GM06990 (cell line): ENCODE measurements around the gene PRKD1.

Source experiments
- DNase-seq: peaks from one replicate; pipeline ENCODE4 v3.0.0-alpha.2; 2011; ENCODE audit not compliant: insufficient read length; ENCODE audit errors: extremely low read depth
- H3K27me3 ChIP-seq: replicated peaks from 2 replicates; pipeline ENCODE4 v1.6.0; 2011; ENCODE audit warnings: low read length; ENCODE audit not compliant: control insufficient read depth, insufficient read depth
- H3K36me3 ChIP-seq: 2 replicates; pipeline ENCODE4 v1.5.1; 2011; ENCODE audit warnings: low read length; ENCODE audit not compliant: control insufficient read depth, insufficient read depth
- H3K4me3 ChIP-seq: replicated peaks from 2 replicates; pipeline ENCODE4 v1.5.1; 2011; ENCODE audit warnings: low read depth, mild to moderate bottlenecking, control low read depth, low read length
- CTCF ChIP-seq: IDR thresholded peaks from 2 replicates; pipeline ENCODE4 v1.5.1; 2011; ENCODE audit warnings: low read length, control low read depth, mild to moderate bottlenecking, inconsistent platforms; ENCODE audit not compliant: insufficient read depth, poor library complexity, severe bottlenecking

The PRKD1 gene

GRCh38 chr14:29616922-29617321, 310.7 kb downstream of the PRKD1 start:
- no peak for TF ChIP-seq CTCF

DNA sequence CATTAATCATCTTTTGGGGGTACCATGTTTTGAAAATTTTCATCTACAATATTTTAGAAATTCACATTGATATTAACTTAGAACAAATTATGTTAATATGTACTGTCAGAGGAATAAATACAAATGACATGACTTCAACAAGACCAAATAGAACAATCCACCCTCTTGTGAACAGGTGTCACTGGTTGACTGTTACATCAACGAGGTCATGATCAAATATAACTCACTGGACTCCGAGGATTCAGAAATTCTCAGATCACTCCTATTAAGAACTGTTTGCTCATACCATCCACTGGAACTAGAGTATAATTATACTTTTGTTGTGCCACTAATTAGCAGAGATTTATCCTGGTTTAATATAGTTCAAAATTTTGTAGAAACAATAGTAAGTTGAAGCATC, 318.8 kb downstream of the PRKD1 start:
- no peak for DNase-seq
- no peak for TF ChIP-seq CTCF
- Histone ChIP-seq H3K4me3 (no peak overlapping the region), H3K36me3 (no peaks in the 10 kb centered on the region), H3K27me3 (no peaks in the 10 kb centered on the region)

More at GRCh38 chr14:29616922-29617321, 310.7 kb downstream of the PRKD1 start:
- no peaks in the 10 kb centered on the region for H3K27me3 ChIP-seq
- H3K36me3 ChIP-seq: no peaks in the 10 kb centered on the region
- no peak overlapping the region for H3K4me3 ChIP-seq
- no peak for DNase-seq

DNA sequence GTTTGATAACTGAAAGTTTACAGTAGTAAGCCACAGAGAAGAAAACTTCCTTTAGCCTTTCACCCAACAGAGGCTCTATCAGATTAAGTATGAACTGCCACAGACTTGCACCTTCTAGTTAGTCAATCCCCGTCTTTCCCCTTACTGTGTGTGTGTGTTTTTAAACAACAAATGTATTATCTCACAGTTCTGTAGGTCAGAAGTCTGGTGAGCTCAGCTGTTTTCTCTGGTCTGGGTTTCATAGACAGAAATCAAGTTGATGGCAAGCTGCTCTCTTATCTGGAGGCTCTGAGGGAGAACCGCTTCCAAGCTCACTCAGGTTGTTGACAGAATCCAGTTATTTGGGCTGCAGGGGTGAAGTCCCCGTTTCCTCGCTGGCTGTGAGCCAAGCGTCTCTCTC, 320.5 kb downstream of the PRKD1 start:
- no peak for TF ChIP-seq CTCF
- no peak overlapping the region for H3K4me3 ChIP-seq
- no peaks in the 10 kb centered on the region for H3K27me3 ChIP-seq
- no peaks in the 10 kb centered on the region for H3K36me3 ChIP-seq
- no peak for DNase-seq

DNA sequence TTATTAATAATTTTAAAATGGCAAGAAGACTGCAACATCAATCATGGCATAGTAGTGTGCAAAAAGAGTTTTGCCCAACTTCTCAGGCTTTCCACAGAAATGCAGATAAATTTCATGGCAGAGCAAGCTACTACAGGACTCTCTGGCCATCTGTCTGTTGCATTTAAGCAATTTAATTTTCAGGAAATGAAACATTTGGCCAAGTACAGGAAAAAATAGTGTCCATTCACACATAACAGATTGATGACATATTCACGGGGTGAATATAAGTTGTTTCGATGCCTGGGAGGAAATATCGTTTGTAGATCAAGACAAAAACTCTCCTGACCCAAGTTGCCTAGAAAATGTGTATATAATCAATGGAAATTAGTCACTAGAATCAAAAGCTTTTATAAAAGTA, 324.0 kb downstream of the PRKD1 start:
- Histone ChIP-seq H3K4me3 (no peak overlapping the region), H3K36me3 (no peaks in the 10 kb centered on the region), H3K27me3 (no peaks in the 10 kb centered on the region)
- DNase-seq: no peak
- no peak for TF ChIP-seq CTCF

DNA sequence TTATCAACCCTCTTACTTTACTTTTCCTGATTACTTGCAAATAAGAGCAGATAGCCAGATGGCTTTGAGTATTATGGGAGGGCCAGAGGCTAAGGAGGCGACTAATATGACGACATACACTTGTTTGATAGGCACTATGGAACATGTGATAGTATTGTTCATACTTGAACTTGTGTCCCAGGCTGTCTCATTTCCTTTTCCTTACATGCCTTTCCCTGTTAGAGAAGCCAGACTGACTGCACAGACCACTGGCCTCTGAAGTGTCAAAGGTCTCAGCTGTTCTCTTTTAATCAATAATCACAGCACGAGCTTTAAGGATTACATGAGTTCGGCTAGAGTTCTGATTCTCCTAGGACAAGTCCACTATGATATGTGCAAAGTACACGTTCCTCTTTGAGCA, 326.0 kb downstream of the PRKD1 start:
- Histone ChIP-seq H3K36me3 (no peaks in the 10 kb centered on the region), H3K27me3 (no peaks in the 10 kb centered on the region), H3K4me3 (no peak overlapping the region)
- TF ChIP-seq CTCF: no peak
- DNase-seq: no peak

GRCh38 chr14:29587761-29588470, 339.7 kb downstream of the PRKD1 start:
- Histone ChIP-seq H3K27me3 (no peaks in the 10 kb centered on the region), H3K4me3 (no peak overlapping the region), H3K36me3 (no peaks in the 10 kb centered on the region)
- DNase-seq: no peak
- TF ChIP-seq CTCF: no peak
